Measurements from ENCODE around the gene CARD10.

DNA sequence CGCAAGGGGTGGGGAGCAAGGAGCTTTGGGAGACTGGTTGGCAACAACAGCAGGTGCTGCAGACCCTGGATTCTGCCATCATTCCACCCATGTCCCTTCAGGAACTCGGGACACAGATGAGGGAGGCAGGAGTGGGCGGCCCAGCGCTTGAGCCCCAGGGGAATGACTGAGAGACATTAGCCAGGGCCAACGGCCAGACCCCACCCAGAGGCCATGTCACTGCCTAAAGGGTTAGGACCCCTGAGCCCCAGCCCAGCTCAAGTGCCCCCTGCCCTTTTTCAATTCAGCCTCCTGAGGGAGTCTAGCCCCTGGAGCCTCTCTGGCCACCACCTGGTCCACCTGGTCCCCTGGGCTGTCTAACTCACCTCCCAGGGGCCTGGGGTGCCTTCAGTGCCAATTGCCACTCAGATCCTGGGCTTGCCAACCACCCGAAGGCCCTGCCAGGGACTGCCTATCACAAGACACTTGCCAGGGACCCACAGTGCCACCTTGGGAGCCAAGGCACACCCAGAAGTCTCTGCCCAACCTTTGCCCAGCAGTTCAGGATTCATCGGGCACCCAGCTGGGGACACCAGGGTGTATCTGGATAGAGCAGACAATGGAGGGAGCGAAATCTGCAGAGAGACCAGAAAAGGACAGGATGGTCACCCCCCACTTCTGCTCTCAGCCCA lies 49.7 kb downstream of the CARD10 start:
- TF ChIP-seq, protein P1, sequence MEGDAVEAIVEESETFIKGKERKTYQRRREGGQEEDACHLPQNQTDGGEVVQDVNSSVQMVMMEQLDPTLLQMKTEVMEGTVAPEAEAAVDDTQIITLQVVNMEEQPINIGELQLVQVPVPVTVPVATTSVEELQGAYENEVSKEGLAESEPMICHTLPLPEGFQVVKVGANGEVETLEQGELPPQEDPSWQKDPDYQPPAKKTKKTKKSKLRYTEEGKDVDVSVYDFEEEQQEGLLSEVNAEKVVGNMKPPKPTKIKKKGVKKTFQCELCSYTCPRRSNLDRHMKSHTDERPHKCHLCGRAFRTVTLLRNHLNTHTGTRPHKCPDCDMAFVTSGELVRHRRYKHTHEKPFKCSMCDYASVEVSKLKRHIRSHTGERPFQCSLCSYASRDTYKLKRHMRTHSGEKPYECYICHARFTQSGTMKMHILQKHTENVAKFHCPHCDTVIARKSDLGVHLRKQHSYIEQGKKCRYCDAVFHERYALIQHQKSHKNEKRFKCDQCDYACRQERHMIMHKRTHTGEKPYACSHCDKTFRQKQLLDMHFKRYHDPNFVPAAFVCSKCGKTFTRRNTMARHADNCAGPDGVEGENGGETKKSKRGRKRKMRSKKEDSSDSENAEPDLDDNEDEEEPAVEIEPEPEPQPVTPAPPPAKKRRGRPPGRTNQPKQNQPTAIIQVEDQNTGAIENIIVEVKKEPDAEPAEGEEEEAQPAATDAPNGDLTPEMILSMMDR (IDR thresholded peaks at IDR 0.05) = no peak
- TF ChIP-seq EP300 (IDR thresholded peaks at IDR 0.05) = no peak
- no peak for TF ChIP-seq POLR2A (IDR thresholded peaks at IDR 0.05; ENCODE audit: low read depth)
- TF ChIP-seq POLR2AphosphoS5 (IDR thresholded peaks at IDR 0.05) = no peak

Measured in esophagus muscularis mucosa (tissue), 4 donors.